Right lobe of liver (tissue), 4 donors: ENCODE measurements around the gene ST6GALNAC1.

Experiments used
- CTCF ChIP-seq, 4 donors: fragments of 200-600 bp in 3 of 4; fragments of 450-650 bp in 1 of 4; IDR thresholded peaks; one replicate each; pipeline versions ENCODE4 v1.5.1 to v1.8.0; 2016 to 2022; ENCODE audit warnings: antibody characterized with exemption in 4 of 4, mild to moderate bottlenecking in 2 of 4
- POLR2A ChIP-seq: fragments of 450-650 bp; IDR thresholded peaks from one replicate; pipeline ENCODE4 v1.6.1; 2017; ENCODE audit warnings: antibody characterized with exemption, mild to moderate bottlenecking
- donor health status: DM: no; HTN: no; CAD: no.
- donor health status: DM: no; HTN: no; CAD: no.
- donor health status: DM: no; HTN: yes; CAD: no.

- TF ChIP-seq CTCF (IDR thresholded peaks at IDR 0.05) (no peak), POLR2A (no peak)
Measured at GRCh38 chr17:76638263-76638662, 5.3 kb downstream of the ST6GALNAC1 start.
